ENCODE measurements around the gene LPAR2. TPM values are rescaled to one million over a fixed set of nuclear protein-coding genes. Genes with fewer than 3 reads are reported as not detected.

The LPAR2 gene
- total and polyA plus RNA-seq, 2 of the 13 experiments (the other 11 are each of a cell fraction or from before 2014, with no cell fraction given) = 0.86 to 3.6 TPM

- 2% methylated on average over 3 of the region's 3 CpGs for WGBS (ENCODE audit: low lambda C conversion rate)
- Histone ChIP-seq H3K4me1 (ENCODE audit: insufficient read depth, low read length) (peaks cover 16% of the 10 kb centered on the region), H3K9ac (ENCODE audit: insufficient read depth, low read depth, low read length) (no peak overlapping the region), H3K36me3 (replicated peaks in 1 of 2; ENCODE audit: control insufficient read depth in 1 of 2, insufficient read depth in 2 of 2, low read length in 2 of 2) (no peaks in the 10 kb centered on the region), H3K9me3 (ENCODE audit: low read length) (no peaks in the 10 kb centered on the region), H3K27ac (ENCODE audit: extremely low read length, insufficient read depth, low read length) (no peak overlapping the region), H3K27me3 (ENCODE audit: control insufficient read depth in 1 of 2, insufficient read depth in 2 of 2, low read length in 2 of 2) (no peaks in the 10 kb centered on the region), H3K79me2 (ENCODE audit: insufficient read depth, low read length) (no peaks in the 10 kb centered on the region), H3K4me3 (replicated peaks in 1 of 3; ENCODE audit: insufficient read depth in 1 of 3, low read depth in 2 of 3, low read length in 3 of 3) (no peak overlapping the region), H4K20me1 (ENCODE audit: insufficient read depth, low read length) (no peaks in the 10 kb centered on the region), H3K4me2 (ENCODE audit: low read depth, low read length) (no peak overlapping the region), H2AFZ (ENCODE audit: low read length) (no peak overlapping the region)
- POLR2A ChIA-PET = interaction anchor here (1.6 kb wide), 1 partner anchor 61 kb away, joined by 3 read pairs; no protein-coding TSS in a partner anchor
- FAIRE-seq (no peak), DNase-seq (ENCODE audit: low spot score) (no peak), ATAC-seq (no peak)
- BruUV-seq (replicated peaks) = no TSS peak
- intact Hi-C loops (cut with micrococcal nuclease; ENCODE audit: unreplicated experiment) (no loop called here), in situ Hi-C loops (cut with HindIII; ENCODE audit: extremely low pct_ligation_motif_present, low pct_unique_long_range_greater_than_20kb) (no loop called here)
- TF ChIP-seq PAX8 (CRISPR knock-in tag; IDR thresholded peaks at IDR 0.05; ENCODE audit: borderline replicate concordance) = no peak
- no peak for TF ChIP-seq ZFYVE20 (CRISPR knock-in tag; IDR thresholded peaks at IDR 0.05; ENCODE audit: borderline replicate concordance, low read depth)
- no peak for TF ChIP-seq MTA3 (CRISPR knock-in tag; IDR thresholded peaks at IDR 0.05)
- no peak for TF ChIP-seq HMGXB3 (CRISPR knock-in tag; IDR thresholded peaks at IDR 0.05; ENCODE audit: borderline replicate concordance)
- no peak for TF ChIP-seq ZSCAN21 (CRISPR knock-in tag; IDR thresholded peaks at IDR 0.05; ENCODE audit: borderline replicate concordance)
- no peak for TF ChIP-seq MLLT10 (CRISPR knock-in tag; IDR thresholded peaks at IDR 0.05)
- no peak for TF ChIP-seq ZNF567 (CRISPR knock-in tag; IDR thresholded peaks at IDR 0.05; ENCODE audit: borderline replicate concordance)
- TF ChIP-seq FOXP1 (IDR thresholded peaks at IDR 0.05) = no peak
- no peak for TF ChIP-seq FOXP1 (CRISPR knock-in tag; IDR thresholded peaks at IDR 0.05)
- TF ChIP-seq ZNF614 (CRISPR knock-in tag; IDR thresholded peaks at IDR 0.05; ENCODE audit: borderline replicate concordance) = no peak
- CTCF ChIA-PET (ENCODE audit: low intra/inter-chr PET ratio, low total read pairs) = no interaction called here
Observed at GRCh38 chr19:19602713-19603324, 25.2 kb downstream of the LPAR2 start.

All from HepG2 (cell line).